Right hindlimb (tissue), 1 donor: Measurements from ENCODE around the gene RARA.
A peak's percentile ranks its signal among the peaks of the same experiment; 100 is the strongest.

Source experiments
- DNase-seq: peaks from one replicate; pipeline ENCODE4 v3.0.0-alpha.2; 2018

RARA gene

DNA sequence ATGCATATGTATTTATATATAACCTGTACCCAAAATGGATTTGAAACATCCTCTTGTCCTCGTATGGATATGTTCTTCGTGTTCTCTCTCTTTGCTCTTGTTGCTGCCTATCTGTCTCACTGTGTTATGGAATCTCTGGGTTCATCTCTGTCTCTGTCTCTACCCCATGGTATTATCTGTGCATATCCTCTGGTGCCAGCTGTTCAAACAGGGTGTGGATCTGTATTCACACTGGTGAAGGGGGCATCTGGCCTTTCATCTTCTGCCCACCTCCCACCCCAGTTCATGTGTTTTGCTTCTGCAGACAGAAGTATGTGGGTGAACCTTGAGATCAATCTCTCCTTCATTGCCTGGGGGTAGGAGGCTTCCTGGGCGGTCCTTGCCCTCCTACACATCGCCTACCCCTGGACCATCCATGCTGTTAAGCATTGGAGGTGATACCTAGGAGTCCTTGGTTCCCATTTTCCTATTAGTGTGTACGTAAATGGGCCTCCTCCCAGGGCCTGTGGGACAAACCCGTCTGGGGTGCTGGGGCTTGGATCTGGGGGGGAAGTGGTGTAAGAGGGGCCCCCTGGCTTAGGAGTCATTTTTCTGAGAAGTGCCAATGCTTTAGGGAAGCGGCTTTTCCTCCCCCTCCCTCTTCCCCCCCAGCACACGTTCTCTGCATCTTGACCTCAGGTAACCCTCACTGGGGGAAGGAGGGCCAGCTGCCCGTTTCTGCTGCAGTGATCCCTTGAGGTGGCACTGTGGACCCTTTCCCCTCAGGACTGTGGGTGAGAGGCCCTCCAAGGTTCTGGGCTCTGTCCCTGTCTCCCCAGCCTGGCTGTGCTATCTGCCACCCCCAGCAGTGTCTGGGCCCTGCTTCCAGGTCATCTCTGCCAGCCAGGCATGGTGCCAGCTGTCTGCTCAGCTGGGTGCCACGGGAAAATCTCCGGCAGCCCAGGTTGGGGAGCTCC lies 21.1 kb downstream of the RARA start:
- peak; percentile 40 for DNase-seq

- DNase-seq: no peak
These were observed 22.0 kb downstream of the RARA start for GRCh38 chr17:40330850-40331470.

- DNase-seq: peak; percentile 92
These were observed 23.0 kb downstream of the RARA start for GRCh38 chr17:40331743-40332641.

DNA sequence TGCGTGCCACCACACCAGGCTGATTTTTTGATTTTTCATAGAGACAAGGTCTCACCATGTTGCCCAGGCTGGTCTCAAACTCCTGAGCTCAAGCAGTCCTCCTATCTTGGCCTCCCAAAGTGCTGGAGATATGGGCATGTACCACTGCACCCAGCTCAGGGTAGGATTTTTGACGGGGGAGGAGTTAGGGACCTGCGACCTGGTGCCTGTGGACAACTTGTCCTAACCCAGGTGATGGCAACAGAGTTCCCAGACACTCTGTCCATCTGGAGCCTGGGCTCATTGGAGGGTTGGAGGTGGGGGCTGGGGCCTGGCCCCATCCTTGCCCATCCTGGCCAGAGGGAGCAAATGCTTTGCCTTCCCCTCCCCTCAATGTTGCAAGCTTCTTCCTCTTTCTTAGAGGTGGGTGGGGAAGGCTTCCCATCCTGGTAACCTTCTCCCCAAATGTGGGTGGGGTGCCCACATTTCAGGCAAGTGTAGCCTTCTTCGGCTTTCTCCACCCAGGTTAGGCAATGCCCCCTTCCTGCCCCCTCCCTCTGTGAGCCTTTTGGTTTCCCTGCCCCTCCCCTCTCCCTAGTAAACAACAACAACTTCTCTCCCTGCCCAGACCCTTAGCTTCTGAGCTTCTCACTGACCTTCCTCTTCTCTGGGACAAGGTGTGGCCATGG lies 24.9 kb downstream of the RARA start:
- no peak for DNase-seq

DNA sequence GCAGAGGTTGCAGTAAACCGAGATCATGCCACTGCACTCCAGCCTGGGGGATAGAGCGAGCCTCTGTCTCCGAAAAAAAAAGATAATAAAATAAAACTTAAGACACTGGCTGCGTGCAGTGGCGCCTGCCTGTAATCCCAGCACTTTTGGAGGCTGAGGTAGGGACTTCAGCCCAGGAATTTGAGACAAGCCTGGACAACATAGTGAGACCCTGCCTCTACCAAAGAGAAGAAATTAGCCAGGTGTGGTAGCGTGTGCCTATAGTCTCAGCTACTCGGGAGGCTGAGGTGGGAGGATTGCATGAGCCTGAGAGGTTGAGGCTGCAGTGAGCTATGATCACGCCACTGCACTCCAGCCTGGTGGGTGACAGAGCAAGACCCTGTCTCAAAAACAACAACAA lies 26.6 kb downstream of the RARA start:
- no peak for DNase-seq

- no peak for DNase-seq
These were observed 28.4 kb downstream of the RARA start for GRCh38 chr17:40337351-40337750.

- no peak for DNase-seq
These were observed 29.1 kb downstream of the RARA start for GRCh38 chr17:40338058-40338457.

DNA sequence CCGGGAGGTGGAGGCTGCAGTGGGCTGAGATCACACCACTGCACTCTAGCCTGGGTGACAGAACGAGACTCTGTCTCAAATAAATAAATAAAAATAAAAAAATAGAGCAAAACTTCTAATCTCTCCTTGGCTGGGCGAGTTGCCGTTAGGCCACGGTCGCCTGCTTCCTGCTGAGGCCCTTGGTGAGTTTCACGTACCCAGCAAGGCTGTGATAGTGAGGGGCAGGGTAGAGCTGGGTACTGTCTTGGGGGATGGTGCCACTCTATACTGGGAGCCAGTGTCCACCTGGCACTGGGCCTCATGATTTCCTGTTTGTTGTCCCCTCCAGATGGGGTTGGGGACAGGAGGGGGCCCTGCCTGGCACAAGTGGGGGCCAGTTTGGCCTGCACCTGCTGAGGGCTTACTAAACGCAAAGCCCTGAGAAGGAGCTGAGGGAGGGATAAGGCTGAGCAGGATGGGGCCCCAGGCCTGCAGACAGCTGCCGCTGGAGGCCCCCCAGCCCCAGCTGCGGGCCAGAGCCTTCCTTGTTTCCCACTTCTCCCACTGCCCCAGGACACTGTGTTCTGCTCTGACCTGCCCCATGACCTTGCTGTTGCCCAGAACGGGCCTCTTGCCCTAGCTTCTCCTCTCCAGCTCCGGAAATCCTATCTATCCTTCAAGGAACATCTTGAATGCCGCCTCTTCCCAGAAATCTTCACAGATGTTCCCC lies 30.1 kb downstream of the RARA start:
- DNase-seq: peak; percentile 61

- DNase-seq: no peak
These were observed 31.3 kb downstream of the RARA start for GRCh38 chr17:40340327-40340726.

DNA sequence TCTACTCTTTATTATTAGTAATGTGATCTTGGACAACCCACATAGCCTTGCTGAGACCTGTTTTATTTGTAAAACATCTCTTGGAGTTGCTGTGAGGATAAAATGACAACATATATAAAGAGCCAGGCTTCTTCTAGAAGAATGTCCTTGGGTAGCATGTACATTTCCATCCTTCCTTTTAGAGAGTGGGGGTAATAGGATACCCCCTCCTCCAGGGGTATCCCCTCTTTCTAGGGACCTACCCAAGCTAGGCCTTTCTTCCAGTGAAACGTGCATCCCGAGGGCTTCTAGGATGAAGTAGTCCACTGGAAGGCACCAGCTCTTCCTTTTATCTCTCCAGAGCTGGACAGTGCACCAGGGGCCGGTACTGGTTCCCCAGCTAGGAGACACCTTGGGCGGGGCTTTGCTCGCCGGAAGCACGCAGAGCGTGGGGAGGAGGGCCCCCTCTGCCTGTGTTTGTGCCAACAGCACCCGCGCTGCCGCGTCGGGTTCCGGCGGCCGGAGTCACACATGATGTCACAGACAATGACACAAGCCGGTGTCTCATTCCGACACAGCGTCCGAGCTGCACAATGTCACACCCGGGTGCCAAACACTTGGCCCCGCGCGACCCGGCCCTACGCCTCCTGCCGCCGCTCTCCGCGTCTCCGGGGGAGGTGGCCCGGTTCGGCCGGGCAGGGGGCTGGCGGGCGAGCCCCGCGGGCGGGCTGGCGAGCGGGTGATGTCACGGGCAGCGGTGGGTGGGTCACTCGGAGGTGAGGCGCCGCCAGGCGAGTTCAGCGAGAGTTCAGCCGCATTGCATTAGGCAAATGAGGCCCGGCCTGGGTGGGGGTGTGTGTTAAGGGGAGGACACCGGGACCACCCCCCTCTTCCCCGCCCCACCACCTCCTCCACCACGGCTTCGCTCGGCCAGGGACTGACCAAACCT lies 32.2 kb downstream of the RARA start:
- peak; percentile 86 for DNase-seq

GRCh38 chr17:40341808-40342503 lies 33.0 kb downstream of the RARA start:
- peak; percentile 93 for DNase-seq

- peak; percentile 39 for DNase-seq
These were observed 33.7 kb downstream of the RARA start for GRCh38 chr17:40342504-40343218.

DNA sequence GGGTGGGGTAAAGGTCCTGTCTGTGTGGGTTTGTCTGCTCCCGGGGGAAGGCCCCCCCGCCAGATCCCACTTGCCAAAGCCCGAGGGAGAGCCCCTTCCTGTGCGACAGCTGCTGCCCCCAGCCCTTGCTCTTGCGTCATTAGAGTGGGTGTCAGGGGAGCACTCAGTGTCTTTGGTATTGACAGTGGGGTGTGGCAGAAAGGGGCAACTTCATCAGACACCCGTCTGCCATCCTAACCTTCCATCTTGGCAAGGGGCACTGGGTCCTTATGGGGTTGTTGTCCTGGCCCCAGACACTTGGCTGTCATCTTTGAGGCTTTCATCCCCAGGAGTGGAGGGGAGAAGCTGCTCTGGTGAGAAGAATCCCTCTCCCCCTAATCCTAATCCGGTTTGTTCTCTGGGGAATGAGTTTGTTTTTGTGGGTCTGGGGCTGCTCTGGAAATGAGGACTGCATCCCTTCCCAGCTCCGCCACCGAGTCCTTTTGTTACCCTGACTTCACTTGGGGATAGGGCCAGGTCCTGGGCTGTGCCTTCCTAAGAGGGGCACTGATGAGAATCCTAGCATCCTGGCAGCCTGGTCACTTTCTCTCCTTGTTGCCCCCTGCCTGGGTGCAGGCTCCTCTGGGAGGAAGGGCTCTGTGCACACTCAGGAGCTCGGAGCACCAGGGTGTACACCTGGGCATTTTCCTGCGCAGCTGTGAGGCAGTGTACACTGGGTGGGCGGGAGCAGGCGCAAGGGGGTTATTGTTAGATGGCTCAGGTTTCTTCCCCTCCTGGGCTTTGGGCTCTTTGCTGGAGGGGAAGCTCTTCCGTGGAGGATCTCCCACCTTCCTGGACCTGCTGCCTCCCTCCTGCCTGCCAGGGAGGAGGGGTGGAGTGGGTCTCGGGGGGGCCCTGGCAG lies 34.5 kb downstream of the RARA start:
- peak; percentile 59 for DNase-seq

GRCh38 chr17:40344421-40345160 lies 35.6 kb downstream of the RARA start:
- DNase-seq: peak; percentile 32

DNA sequence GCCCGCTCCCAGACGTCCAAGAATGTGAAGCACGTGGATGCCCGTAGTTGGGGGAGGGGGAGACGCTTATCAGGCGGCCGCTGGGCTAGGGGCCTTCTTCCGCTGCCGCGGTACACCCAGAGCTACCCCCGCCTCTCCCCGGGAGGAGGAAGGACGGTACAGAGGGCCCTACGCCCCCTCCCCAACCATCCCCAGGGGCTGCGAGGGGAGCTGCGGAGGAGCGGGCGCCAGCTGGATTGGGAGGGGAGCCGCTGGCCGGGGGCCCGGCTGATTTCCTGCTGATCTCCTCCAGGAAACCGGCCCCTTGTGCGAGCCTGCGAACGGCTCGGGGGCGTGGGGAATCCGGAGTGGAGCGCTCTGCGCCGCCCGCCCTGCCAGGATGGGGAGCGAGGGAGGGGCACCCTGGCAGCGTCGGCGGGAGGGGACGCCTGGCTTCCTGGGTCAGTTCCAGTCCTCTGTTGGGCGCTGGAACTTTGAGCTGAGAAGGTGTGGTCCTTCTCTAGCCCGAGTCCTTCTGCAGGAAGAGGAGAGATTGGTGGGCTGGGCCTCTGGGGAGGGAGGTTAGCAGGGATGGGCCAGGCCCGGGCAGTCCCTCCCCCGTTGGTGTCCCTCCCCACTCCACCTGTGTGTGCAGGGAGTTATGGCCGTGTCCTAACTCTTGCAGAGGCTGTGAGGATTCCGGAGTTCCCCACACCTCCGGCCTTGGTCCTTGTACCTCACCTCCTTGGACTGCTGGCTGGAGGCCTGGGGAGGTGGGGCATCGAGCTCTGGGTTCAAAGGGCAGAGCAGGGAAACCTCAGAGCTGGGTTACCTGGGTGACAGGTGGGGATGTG lies 36.4 kb downstream of the RARA start:
- peak; percentile 88 for DNase-seq

- DNase-seq: peak; percentile 82
These were observed 37.2 kb downstream of the RARA start for GRCh38 chr17:40345994-40346764.
